Neural cell (in vitro differentiated cells): ENCODE data around the gene CDR2L. TPM values are rescaled to one million over a fixed set of nuclear protein-coding genes. Genes with fewer than 3 reads are reported as not detected.

Source experiments
- H2AFZ ChIP-seq: fragments of 200-600, 300-800 bp; sonication (generic), shearing (Covaris generic); 2 replicates; pipeline ENCODE4 v1.6.0; 2014; ENCODE audit warnings: low read depth, mild to moderate bottlenecking, antibody characterized with exemption, low read length, moderate library complexity
- H3F3A ChIP-seq: fragments of 200-600 bp; shearing (Covaris generic); 2 replicates; pipeline ENCODE4 v1.6.1; 2016; ENCODE audit warnings: mild to moderate bottlenecking, moderate library complexity, mixed read lengths, antibody characterized with exemption, low read length; ENCODE audit not compliant: insufficient read depth, poor library complexity, severe bottlenecking
- H3K27ac ChIP-seq: fragments of 200-600, 300-800 bp; sonication (generic), shearing (Covaris generic); 2 replicates; pipeline ENCODE4 v1.5.1; 2014; ENCODE audit warnings: mild to moderate bottlenecking, low read length, moderate library complexity
- H3K27me3 ChIP-seq: fragments of 300-800, 200-600 bp; sonication (generic), shearing (Covaris generic); 2 replicates; pipeline ENCODE4 v1.6.0; 2014; ENCODE audit warnings: mild to moderate bottlenecking, low read depth, low read length, moderate library complexity; ENCODE audit not compliant: insufficient read depth
- H3K36me3 ChIP-seq: fragments of 300-800, 200-600 bp; sonication (generic), shearing (Covaris generic); 2 replicates; pipeline ENCODE4 v1.5.1; 2014; ENCODE audit warnings: mild to moderate bottlenecking, antibody characterized with exemption, low read length, moderate library complexity; ENCODE audit not compliant: insufficient read depth
- H3K4me2 ChIP-seq: fragments of 300-800, 200-600 bp; sonication (generic), shearing (Covaris generic); 2 replicates; pipeline ENCODE4 v1.6.0; 2014; ENCODE audit warnings: mild to moderate bottlenecking, low read length
- H3K4me3 ChIP-seq: fragments of 300-800, 200-600 bp; sonication (generic), shearing (Covaris generic); 2 replicates; pipeline ENCODE4 v1.5.1; 2014; ENCODE audit warnings: mild to moderate bottlenecking, low read length, moderate library complexity
- H3K79me2 ChIP-seq: fragments of 200-600 bp; shearing (Covaris generic); replicated peaks from 2 replicates; pipeline ENCODE4 v1.6.0; 2014; ENCODE audit warnings: mild to moderate bottlenecking, low read length, moderate library complexity; ENCODE audit not compliant: insufficient read depth
- H3K9ac ChIP-seq: fragments of 300-800, 200-600 bp; sonication (generic), shearing (Covaris generic); 2 replicates; pipeline ENCODE4 v1.6.1; 2016; ENCODE audit warnings: mild to moderate bottlenecking, low read length, mixed read lengths
- H3K9me2 ChIP-seq: fragments of 200-600 bp; shearing (Covaris generic); 2 replicates; pipeline ENCODE4 v1.6.1; 2016; ENCODE audit warnings: mild to moderate bottlenecking, low read length, mixed read lengths; ENCODE audit not compliant: insufficient read depth
- H3K9me3 ChIP-seq: fragments of 200-600, 300-800 bp; sonication (generic), shearing (Covaris generic); 2 replicates; pipeline ENCODE4 v1.6.1; 2016; ENCODE audit warnings: mild to moderate bottlenecking, mixed run types, low read length, moderate library complexity, mixed read lengths
- H4K20me1 ChIP-seq: fragments of 200-600 bp; shearing (Covaris generic); 2 replicates; pipeline ENCODE4 v1.6.1; 2016; ENCODE audit warnings: mild to moderate bottlenecking, mixed run types; ENCODE audit not compliant: insufficient read depth
- CTCF ChIP-seq: fragments of 450-650 bp; IDR thresholded peaks from 2 replicates; pipeline ENCODE4 v1.5.1; 2014; ENCODE audit warnings: antibody characterized with exemption, mild to moderate bottlenecking, moderate library complexity; ENCODE audit not compliant: poor library complexity, severe bottlenecking
- EP300 ChIP-seq: fragments of 450-650 bp; conservative IDR thresholded peaks from 2 replicates; pipeline ENCODE4 v1.6.1; 2014; ENCODE audit warnings: antibody characterized with exemption, mild to moderate bottlenecking, moderate library complexity; ENCODE audit not compliant: poor library complexity, severe bottlenecking
- EZH2 ChIP-seq: fragments of 200-600, 300-800 bp; shearing (Covaris generic), sonication (generic); IDR thresholded peaks from 2 replicates; pipeline ENCODE4 v1.6.1; 2014; ENCODE audit warnings: antibody characterized with exemption, low read length, borderline replicate concordance, mild to moderate bottlenecking; ENCODE audit not compliant: insufficient read depth, poor library complexity, severe bottlenecking
- MXI1 ChIP-seq: fragments of 450-650 bp; conservative IDR thresholded peaks from 2 replicates; pipeline ENCODE4 v1.6.1; 2014; ENCODE audit warnings: antibody characterized with exemption, mild to moderate bottlenecking; ENCODE audit not compliant: poor library complexity, severe bottlenecking
- POLR2AphosphoS5 ChIP-seq: IDR thresholded peaks from 2 replicates; pipeline ENCODE4 v1.6.1; 2012
- RAD21 ChIP-seq: fragments of 450-650 bp; conservative IDR thresholded peaks from 2 replicates; pipeline ENCODE4 v1.6.1; 2014; ENCODE audit warnings: antibody characterized with exemption, mild to moderate bottlenecking, moderate library complexity
- REST ChIP-seq: IDR thresholded peaks from 2 replicates; pipeline ENCODE4 v1.6.1; 2012; ENCODE audit warnings: borderline replicate concordance
- SMC3 ChIP-seq: fragments of 450-650 bp; conservative IDR thresholded peaks from 2 replicates; pipeline ENCODE4 v1.6.1; 2014; ENCODE audit warnings: antibody characterized with exemption, mild to moderate bottlenecking, moderate library complexity; ENCODE audit not compliant: poor library complexity
- TAF1 ChIP-seq: IDR thresholded peaks from 2 replicates; pipeline ENCODE4 v1.6.1; 2012; ENCODE audit warnings: low read depth
- polyA plus RNA-seq: library from polyadenylated mRNA; depleted of rRNA; stranded (reverse); fragments of >200 nt; gene quantifications from 2 replicates; pipeline ENCODE4 v1.2.3, GENCODE V29; 2014

Gene CDR2L
- polyA plus RNA-seq, 1 donor from 2014 or later, result 8.1 TPM

- Histone ChIP-seq H3K27ac (no peak overlapping the region), H3K27me3 (peaks cover 9% of the 10 kb centered on the region), H3K9me2 (no peaks in the 10 kb centered on the region), H3K36me3 (no peaks in the 10 kb centered on the region), H3K4me2 (no peak overlapping the region), H3K9me3 (no peaks in the 10 kb centered on the region), H3F3A (no peaks in the 10 kb centered on the region), H3K79me2 (no peaks in the 10 kb centered on the region), H4K20me1 (no peaks in the 10 kb centered on the region), H2AFZ (no peak overlapping the region), H3K9ac (no peak overlapping the region), H3K4me3 (no peak overlapping the region)
- TF ChIP-seq EZH2 (no peak), REST (no peak), EP300 (no peak), CTCF (no peak), TAF1 (no peak), SMC3 (no peak), RAD21 (no peak), MXI1 (no peak), POLR2AphosphoS5 (no peak)
These were observed 40.8 kb upstream of the CDR2L start for GRCh38 chr17:74946641-74947040.

GRCh38 chr17:74947041-74947754 is 40.2 kb upstream of the CDR2L start:
- no peaks in the 10 kb centered on the region for H3K79me2 ChIP-seq
- H3K9ac ChIP-seq, result no peak overlapping the region
- no peak overlapping the region for H3K4me2 ChIP-seq
- no peak overlapping the region for H2AFZ ChIP-seq
- TF ChIP-seq TAF1, result no peak
- H3K9me3 ChIP-seq, result no peaks in the 10 kb centered on the region
- no peak overlapping the region for H3K4me3 ChIP-seq
- H3K27me3 ChIP-seq, result peaks cover 4% of the 10 kb centered on the region
- no peaks in the 10 kb centered on the region for H3K36me3 ChIP-seq
- H3K9me2 ChIP-seq, result no peaks in the 10 kb centered on the region
- no peaks in the 10 kb centered on the region for H3F3A ChIP-seq
- no peak overlapping the region for H3K27ac ChIP-seq
- H4K20me1 ChIP-seq, result no peaks in the 10 kb centered on the region
